NCI-H446 treated with DMSO at 0.1 percent for 48 hours (cell line): ENCODE data around the gene BRD2.

ENCODE experiments used
- DNase-seq: peaks from one replicate; lab custom pipeline; 2025; lab: John Stamatoyannopoulos, UW

The BRD2 gene

DNA sequence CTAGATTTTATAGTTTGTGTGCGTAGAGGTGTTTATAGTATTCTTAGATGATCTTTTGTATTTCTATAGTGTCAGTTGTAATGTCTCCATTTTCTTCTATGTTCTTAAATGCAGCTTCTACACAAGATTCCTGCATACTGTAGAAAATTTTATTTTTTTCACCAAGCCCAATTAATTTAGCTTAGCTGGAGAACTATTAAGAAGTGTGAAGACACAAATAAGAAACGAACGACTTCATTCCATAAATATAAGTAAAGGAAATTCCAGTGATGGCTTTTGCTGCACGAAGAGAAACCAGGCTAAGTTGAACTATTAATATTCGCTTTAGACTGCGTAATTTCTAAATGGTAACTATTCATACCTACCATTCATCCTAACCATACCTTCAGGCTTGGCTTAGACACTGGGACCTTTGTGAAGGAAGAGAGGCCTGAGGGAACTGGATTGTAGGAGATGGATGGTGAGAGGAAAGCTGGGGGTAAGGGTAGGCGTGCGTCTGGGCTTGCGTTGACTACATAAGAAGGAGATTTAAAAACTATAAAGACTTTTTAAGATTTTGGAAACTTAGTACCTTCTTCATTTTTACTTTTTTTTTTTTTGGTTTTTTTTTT lies 25.1 kb downstream of the BRD2 start:
- DNase-seq = no peak

DNA sequence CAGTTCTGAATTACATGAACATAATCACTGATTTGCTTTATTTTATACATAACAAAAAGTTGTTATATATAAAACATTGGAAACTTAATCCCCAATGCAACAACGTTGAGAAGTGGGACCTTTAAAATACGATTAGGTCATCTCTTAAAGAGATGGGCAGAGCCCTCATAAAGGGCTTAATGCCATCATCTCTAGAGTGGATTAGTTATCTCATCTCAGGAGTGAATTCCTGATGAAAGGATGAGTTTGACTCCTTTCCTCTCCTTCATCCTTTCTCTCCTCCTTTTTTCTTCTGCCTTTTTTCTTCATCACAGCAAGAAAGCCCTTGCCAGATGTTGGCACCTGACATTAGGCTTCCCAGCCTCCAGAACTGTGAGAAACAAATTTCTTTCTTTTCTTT lies 27.1 kb downstream of the BRD2 start:
- DNase-seq = no peak

DNA sequence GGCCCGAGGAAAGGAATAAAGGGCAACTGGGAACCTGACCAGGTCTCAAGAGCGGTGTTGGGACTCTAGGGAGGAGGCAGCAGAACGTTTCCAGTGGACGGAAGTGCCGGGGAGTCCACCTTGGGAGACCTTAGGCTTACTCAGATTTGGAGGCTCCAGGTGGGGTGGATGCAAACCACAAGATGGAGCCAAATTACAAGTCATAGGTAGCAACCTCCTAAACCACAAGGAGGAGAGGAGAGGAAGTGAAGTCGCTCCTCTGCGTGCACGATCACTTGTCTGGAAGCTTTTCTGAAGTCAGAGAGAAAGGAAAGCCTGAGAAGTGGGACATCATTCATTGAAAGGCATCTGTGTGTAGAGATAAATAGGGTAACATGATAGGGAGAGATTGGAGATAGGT lies 31.7 kb downstream of the BRD2 start:
- DNase-seq = no peak

DNA sequence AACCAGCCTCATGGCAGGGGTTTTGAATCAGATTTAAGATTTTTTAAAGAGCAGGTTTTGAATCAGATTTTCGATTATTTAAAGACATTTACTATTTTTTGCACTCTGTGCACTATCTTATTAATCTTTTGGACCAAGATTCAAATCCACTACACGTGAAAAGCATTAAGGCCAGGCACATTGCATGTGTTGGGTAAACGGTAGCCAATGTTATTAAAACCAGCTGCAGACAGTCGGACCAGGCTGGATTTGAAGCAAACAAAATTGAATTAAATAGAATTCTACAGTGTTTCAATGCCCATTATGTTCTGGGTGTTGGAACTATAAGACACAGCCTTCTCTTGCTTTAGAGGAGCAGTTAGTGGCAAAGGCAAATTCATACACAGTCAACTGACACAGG lies 33.3 kb downstream of the BRD2 start:
- DNase-seq = no peak

DNA sequence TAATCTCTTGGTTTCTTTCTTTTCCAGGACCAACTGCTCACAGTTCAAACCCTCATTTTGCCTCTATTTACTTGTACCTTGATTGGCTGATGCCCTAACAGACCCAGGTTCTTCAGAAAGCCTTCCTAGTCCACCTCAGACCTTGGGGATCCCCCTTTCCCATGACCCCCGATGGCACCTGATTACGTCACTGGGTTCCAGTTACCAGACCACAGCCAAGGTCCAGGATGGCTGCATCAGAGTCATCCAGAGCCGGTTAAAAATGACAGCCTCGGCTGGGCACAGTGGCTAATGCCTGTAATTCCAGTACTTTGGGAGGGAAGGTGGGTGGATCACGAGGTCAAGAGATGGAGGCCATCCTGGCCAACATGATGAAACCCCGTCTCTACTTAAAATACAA lies 36.5 kb downstream of the BRD2 start:
- DNase-seq = no peak

DNA sequence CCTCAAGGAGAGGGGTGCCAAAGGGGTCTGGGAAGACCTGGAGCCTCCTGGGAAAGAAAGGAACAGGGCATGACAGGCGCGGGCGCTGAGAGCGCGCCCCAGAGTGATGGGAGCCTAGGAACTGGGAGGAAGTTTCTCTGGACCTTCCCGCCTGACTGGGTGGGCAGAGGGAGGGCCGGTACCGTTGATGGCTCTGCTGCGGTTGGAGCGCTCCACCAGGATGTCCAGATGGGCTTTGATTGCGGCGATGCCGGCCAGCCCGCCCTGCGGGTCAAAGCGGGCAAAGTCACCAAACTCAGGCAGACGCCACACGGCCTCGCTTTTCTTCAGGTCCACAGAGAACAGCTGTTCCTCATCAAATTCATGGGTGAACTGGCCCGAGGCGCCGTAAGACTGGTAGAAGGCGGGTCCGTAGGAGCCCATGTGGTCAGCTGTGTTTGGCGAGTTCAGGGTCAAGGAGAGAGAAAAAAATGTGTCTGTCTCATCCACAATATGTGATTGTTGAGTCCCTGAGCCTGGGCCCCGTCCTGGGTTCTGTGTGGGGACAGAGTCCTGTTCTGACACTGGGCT lies 39.5 kb downstream of the BRD2 start:
- DNase-seq = no peak

DNA sequence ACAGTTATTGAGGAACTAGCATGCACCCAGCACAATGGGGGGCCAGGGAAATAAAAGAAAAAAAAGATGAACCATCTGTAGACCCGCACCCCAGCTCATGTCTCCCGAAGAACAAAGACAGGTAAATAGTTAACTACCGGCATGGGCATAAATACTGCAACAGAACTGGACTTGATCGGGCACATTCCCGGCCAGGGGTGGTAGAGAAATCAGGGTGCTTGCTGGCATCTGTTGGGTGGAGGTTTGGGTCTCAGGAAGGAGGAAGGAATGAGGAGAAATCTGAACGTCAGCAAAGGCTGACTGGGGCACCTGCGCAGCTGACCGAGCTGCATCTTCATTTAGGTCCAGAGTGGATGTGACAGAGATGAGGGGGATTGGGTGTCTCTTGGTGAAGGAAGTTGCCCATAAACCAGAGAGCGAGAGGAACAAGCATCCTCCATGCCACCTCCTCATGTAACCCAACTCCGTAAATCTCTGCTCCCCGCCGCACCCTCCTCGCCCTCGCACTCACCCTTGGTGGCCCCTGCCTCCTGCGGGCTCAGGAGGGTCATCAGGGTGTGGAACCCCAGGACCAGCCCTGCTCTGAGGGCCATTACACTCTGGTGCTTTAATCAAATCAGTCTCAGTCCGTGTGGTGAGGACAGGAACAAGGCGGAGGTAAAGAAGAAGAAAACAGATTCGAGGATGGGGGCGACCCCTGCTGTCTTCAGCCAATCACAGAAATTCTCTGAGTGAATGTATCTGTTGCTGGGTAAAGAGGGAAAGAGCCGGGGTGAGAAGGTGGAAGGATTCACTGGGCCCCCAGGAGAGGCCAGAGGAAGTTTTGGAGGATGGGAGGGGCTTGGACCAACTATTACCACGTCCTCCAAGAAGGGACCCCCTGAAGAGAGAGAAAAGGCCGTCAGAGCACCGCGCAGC lies 40.8 kb downstream of the BRD2 start, which contains the start of gene HLA-DOA:
Gene HLA-DOA (minus strand): TSS at position 648 of the 918 bp plus-strand sequence.
- no peak for DNase-seq

DNA sequence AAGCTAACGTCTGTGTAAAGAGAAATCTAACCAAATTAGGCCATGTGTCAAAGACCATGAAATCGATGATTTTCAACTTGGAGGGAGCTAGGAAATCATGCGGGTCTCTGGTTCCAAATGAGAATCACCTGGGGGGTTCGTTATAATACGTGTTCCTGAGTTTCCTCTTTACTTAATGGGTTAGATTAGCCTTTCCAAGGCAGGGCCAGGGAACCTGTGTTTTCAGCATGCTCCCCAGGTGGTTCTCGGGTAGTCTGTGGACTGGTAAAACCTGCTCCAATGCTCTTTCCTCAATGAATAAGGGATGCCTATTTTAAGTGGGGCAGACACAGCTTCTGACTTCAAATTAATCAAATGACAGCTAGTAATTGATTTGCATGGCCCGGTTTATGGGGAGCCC lies 42.0 kb downstream of the BRD2 start:
- no peak for DNase-seq

DNA sequence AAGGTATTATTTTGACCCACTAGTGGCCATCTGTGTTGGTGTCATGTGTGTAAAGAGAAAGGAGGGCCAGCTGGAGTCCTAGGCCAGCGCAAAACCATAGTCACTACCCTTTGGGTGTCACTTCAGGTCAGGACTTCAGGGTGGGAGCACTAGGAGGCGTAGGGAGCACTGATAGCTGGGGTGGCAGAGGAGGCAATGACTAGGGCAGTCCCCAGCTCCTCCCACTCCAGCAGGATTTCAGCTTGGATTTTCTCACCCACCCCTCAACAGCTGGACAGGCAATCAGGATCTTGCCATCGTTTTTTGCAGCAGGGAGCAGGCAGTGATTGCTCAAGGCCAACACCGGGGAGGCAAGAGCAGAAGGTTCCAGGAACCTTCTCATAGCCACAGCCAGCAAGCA lies 45.2 kb downstream of the BRD2 start:
- no peak for DNase-seq

DNA sequence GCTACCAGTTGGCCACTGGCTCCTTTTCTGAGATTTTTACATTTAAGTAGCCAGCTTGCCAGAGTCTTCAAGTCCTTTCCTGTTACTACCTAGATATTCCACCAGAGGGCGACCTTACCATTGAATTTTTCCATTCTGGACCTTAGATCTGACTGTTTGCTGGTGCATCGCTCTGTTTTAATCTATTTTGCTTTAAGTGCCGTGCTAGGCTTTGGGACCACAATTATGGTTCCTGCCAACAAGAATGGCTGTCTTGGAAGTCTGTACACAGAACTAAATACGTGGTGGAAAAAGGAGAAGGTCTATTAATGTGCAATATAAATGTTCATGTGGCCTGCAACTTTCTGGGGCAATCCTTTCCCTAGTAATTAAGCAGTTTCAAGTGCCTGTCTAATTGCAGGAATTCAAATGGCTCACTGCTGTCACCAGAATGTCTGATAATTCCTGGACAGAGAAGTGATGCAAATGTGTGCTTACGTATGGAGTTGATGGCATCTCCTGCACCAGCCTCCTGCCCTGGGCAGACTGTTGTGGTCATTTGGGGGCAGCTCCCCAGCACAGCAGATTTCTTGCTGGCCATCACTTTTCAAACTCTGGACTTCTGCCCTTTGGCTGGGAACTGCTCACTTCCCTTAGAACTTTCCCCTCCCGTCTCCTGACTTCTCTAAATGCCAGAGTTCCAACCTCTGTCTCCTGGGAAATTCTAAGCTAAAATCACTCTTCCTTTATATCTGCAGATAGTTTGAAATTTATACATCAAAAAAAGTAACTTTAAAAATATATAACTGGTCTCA lies 46.6 kb downstream of the BRD2 start:
- peak; percentile 39 for DNase-seq

DNA sequence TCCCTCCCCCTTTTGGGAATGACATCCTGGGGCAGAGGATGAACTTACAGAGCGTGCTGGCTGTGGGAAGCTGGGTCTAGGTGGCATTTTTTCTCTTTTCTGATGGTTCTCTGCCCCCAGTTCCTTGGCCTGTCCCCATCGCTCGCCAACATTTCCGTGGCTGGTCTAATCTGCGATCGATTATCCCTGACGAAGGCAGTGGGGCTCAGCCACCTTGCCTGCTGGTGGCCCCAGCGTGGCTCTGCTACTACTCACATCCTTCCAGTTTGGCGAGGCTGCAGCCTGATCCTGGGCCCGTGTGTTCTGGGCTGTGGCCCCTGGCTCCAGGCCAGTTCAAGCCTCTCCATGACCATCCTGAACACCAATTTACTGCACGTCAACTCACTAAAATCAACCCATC lies 47.4 kb downstream of the BRD2 start:
- no peak for DNase-seq

DNA sequence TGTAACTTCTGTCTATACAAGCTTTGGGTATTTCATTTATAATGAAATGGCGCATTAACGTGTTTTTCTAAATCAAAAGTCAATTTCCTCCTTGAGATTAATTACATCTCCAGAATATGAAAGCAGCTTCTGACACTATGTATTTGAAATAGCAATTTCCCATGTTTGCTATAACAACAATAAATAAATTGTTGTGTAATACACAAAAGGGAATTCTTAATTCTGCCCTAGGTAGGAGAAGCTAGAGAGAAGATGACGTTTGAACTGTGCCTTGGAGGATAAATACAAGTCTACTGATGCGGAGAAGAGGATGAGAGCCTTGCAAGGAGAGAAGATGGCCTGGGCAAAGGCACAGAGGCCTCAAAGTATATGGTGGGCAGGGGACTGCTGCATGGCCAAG lies 48.6 kb downstream of the BRD2 start:
- no peak for DNase-seq

DNA sequence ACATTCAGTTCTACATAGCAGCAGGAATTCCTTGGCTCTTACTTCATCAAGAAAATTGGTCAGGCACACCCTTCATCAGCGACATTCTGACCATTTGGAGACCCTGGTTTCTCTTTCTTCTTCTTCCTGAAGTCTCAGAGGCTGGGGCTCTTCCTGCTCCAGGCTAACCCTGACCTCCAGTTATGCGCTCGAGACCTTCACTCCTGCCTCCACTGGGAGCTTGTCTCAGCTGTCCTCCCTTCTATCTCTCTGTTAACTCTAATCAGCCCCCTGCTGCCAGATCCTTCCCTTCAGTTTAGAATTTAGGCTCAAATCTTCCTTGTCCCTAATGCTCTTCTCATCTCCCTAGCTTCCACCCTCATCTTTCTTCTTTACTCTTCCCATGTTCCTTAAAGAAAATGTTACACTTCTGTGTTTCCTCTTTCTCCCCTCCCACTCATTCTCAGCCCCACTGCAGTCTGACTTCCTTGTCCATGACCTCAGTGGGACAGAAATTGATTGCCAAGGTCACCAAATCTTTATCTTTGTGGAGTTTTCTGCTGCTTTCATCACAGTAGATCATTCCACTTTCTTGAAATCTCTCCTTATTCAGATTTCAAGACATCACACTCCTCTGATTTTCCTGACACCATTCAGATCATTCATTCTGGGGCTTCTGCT lies 49.4 kb downstream of the BRD2 start:
- DNase-seq = no peak

DNA sequence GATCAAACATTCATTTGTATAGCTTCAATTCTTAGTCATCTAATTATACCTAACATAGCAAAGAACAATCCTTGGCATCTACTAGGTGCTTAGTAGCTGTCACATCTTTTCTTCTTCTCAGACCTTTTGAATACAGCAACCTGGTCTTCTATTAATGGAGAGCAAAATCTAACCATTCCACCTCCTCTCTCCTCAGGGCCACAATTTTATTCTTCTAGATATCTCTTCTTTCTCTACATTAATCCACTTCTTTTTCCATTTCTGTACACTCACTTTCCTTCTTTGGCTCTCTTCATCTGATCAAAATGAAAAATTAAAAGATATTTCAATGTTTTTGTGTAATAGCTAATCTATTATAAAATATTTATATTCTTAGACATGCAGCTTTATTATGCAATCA lies 50.0 kb downstream of the BRD2 start:
- DNase-seq = no peak

DNA sequence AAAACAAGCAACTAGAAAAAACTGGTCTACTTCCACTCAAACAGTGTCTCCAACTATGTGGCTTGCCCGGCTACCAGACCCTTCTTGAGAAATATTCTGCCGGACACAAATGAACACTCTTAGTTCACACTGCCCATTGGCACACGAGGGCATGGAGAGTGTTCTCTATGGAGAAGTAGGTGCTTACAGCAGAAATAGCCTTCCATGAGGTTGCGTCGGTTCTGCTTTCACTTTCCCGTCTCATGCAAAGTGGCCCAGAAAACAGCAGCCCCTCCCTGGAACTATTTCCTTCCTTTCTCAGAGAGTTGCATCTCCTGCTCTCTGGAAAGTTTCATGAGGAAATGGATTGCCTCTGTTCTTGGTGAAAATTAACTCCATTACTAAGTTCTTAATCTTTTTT lies 50.5 kb downstream of the BRD2 start:
- DNase-seq = no peak

DNA sequence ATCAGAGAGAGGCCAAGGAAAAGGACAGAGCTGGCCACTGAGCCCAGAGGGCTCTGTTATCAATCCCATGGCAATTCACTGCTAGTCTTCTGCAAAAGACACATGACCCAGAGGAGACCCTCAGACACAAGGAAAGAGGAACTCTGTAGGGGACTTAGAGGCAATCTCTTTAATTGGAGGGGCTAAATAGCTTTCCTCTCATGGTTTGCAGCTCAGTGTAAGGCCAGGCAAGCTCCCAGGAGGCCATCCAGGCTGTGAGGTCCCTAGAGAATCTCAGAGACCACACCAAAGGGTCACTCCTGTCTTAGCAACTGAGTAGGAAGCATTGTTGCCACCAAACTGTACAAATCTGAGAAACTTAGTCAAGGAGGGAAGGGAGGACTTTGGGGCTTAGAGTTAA lies 51.0 kb downstream of the BRD2 start:
- DNase-seq = no peak

DNA sequence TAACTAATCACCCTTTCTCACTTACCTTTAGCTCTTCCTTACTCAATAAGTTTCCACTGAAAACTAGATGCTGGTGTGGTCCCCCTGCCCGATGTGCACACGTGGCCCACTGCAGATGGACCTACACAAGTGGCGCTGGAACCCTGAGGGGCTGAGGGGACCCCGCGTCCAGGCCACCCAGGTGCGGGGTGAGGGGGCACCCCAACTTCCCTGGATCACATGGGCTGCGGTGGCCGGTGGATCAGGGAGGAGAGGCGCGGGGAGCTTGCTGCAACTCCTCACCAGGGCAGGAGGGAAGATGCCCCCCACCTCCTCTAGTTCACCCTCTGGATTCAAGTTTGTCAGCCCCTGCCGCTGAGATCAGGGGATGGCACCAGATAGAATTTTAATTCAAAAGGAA lies 53.5 kb downstream of the BRD2 start:
- no peak for DNase-seq

DNA sequence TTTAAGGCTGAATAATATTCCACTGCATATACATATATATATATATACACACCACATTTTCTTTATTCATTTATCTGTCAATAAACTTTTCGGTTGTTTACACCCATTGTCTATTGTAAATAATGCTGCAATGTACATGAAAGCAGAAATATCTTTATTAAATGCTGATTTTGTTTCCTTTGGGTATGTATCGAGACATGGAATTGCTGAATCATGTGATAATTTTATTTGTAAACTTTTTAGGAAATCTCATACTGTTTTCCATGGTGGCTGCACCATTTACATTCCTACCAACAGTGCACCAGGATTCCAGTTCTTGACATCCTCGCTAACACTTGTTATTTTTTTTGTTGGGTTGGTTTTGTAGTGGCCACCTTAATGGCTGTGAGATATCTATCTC lies 55.1 kb downstream of the BRD2 start:
- no peak for DNase-seq

DNA sequence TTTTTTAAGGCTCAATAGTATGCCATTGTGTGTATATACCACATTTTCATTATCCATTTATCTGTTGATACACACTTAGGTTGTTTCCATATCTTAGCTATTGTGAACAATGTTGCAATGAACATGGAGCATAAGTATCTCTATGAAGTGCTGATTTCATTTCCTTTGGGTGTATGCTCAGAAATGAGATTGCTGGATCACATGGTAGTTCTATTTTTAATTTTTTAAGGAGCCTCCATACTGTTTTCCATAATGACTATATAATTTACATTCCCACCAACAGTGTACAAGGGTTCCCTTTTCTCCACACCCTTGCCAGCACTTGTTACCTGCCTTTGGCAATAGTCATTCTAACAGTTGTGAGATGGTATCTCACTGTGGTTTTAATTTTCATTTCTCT lies 56.1 kb downstream of the BRD2 start:
- DNase-seq = no peak

DNA sequence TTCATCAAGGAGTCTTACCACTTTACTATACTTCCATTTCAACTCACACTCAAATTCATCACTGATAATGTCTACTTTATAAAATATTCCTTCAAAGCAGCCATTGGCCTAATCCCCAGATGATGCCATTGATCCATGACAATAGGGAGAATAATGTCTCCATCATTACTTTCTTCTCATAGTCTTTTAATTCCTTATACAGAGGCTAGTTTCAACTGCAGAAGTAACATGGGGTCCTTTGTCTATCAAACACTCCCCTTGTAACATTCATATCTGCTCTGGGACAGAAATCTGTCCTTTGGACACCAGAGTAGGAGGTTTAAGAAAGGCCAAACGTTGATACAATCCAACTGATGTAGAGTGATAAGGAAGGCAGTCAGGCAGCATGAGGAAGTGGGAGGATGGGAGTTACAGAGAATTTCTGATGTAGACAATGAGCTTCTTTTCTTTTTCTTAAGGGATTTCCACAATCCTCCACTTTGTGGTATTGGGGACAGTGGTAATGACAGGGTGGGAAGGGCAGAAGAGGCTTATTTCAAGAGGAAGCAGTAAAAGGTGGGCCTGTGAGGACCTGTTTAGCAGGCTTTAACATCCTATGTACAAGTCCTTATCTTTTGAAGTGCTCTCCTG lies 59.9 kb downstream of the BRD2 start:
- DNase-seq = no peak
